CD14-positive monocyte (primary cell): ENCODE data around the gene PPM1D. TPM values are rescaled to one million over a fixed set of nuclear protein-coding genes. Genes with fewer than 3 reads are reported as not detected.
"Not testable (repeated sequence)": the region's sequence is repeated elsewhere in the genome, so short reads cannot be mapped to it uniquely, and the experiment has no call there.

Source experiments
- DNase-seq, 3 donors: peaks; one replicate each; pipeline ENCODE4 v3.0.0-alpha.2; 2011 to 2022
- H2AFZ ChIP-seq: 2 replicates; pipeline ENCODE4 v1.6.0; 2012; ENCODE audit warnings: mild to moderate bottlenecking, low read depth, low read length, inconsistent platforms; ENCODE audit not compliant: insufficient read depth, poor library complexity, severe bottlenecking
- H3K27ac ChIP-seq, 2 donors: 1 replicate in 1 of 2; 2 replicates in 1 of 2; pipeline ENCODE4 v1.5.1; 2012 to 2013; ENCODE audit warnings: low read length in 2 of 2, control low read depth in 1 of 2, inconsistent platforms in 1 of 2, low read depth in 1 of 2, mild to moderate bottlenecking in 1 of 2
- H3K27me3 ChIP-seq, 2 donors: one replicate each; pipeline versions ENCODE4 v1.6.0 to v1.6.1; 2011 to 2013; ENCODE audit warnings: low read length in 2 of 2; ENCODE audit not compliant: control insufficient read depth in 2 of 2, insufficient read depth in 2 of 2
- H3K36me3 ChIP-seq, 2 donors: replicated peaks in 1 of 2; 1 replicate in 1 of 2; 2 replicates in 1 of 2; pipeline versions ENCODE4 v1.5.1 to v1.6.1; 2012 to 2013; ENCODE audit warnings: low read length in 2 of 2, control low read depth in 1 of 2, inconsistent platforms in 1 of 2, mild to moderate bottlenecking in 1 of 2; ENCODE audit not compliant: insufficient read depth in 2 of 2, control insufficient read depth in 1 of 2
- H3K4me1 ChIP-seq, 2 donors: 1 replicate in 1 of 2; 2 replicates in 1 of 2; pipeline versions ENCODE4 v1.5.1 to v1.6.1; 2012 to 2013; ENCODE audit warnings: low read length in 2 of 2, control low read depth in 1 of 2, inconsistent platforms in 1 of 2, mild to moderate bottlenecking in 1 of 2, moderate library complexity in 1 of 2; ENCODE audit not compliant: insufficient read depth in 2 of 2, control insufficient read depth in 1 of 2
- H3K4me2 ChIP-seq: replicated peaks from 2 replicates; pipeline ENCODE3; 2012; ENCODE audit warnings: low read length, moderate library complexity, mild to moderate bottlenecking; ENCODE audit not compliant: poor library complexity, severe bottlenecking; ENCODE audit errors: extremely low read depth
- H3K4me3 ChIP-seq, 3 experiments: fragments of 200-600 bp in 1 of 3; sonication (generic) in 1 of 3; replicated peaks in 1 of 3; 1 replicate in 2 of 3; 2 replicates in 1 of 3; pipeline ENCODE4 v1.5.1; 2011 to 2013; ENCODE audit warnings: low read length in 3 of 3, mild to moderate bottlenecking in 3 of 3, control low read depth in 2 of 3, low read depth in 2 of 3, inconsistent platforms in 1 of 3, moderate library complexity in 1 of 3
- H3K79me2 ChIP-seq: 2 replicates; pipeline ENCODE4 v1.6.0; 2012; ENCODE audit warnings: mild to moderate bottlenecking, control low read depth, inconsistent platforms, low read length, moderate library complexity; ENCODE audit not compliant: insufficient read depth
- H3K9ac ChIP-seq: 2 replicates; pipeline ENCODE4 v1.6.0; 2017; ENCODE audit warnings: low read length, mild to moderate bottlenecking; ENCODE audit not compliant: insufficient read depth, poor library complexity, severe bottlenecking
- H3K9me3 ChIP-seq, 2 donors: replicated peaks in 1 of 2; 1 replicate in 1 of 2; 2 replicates in 1 of 2; pipeline versions ENCODE4 v1.5.1 to v1.6.1; 2012 to 2013; ENCODE audit warnings: low read length in 2 of 2, control low read depth in 1 of 2; ENCODE audit not compliant: control insufficient read depth in 1 of 2, insufficient read depth in 1 of 2
- H4K20me1 ChIP-seq: 2 replicates; pipeline ENCODE4 v1.6.0; 2012; ENCODE audit warnings: mild to moderate bottlenecking, low read length, control low read depth, moderate library complexity; ENCODE audit not compliant: insufficient read depth
- H3K27ac Mint-ChIP-seq, 7 donors: one replicate each; pipeline ENCODE4 v1.8.0; 2020; ENCODE audit warnings: mild to moderate bottlenecking in 7 of 7, mixed read lengths in 7 of 7, moderate library complexity in 6 of 7, inconsistent platforms in 2 of 7
- H3K27me3 Mint-ChIP-seq, 3 donors: one replicate each; pipeline ENCODE4 v1.8.0; 2021 to 2022; ENCODE audit warnings: low read depth in 3 of 3, mild to moderate bottlenecking in 3 of 3, mixed read lengths in 3 of 3, moderate library complexity in 3 of 3, inconsistent platforms in 1 of 3
- H3K36me3 Mint-ChIP-seq, 2 donors: one replicate each; pipeline ENCODE4 v1.8.0; 2020; ENCODE audit warnings: mixed read lengths in 2 of 2, inconsistent platforms in 1 of 2, mild to moderate bottlenecking in 1 of 2
- H3K4me1 Mint-ChIP-seq: one replicate; pipeline ENCODE4 v1.8.0; 2020; ENCODE audit warnings: mild to moderate bottlenecking, mixed read lengths
- H3K4me3 Mint-ChIP-seq, 2 donors: one replicate each; pipeline ENCODE4 v1.8.0; 2020; ENCODE audit warnings: mild to moderate bottlenecking in 2 of 2, mixed read lengths in 2 of 2, moderate library complexity in 1 of 2
- H3K9me3 Mint-ChIP-seq, 7 donors: one replicate each; pipeline ENCODE4 v1.8.0; 2020 to 2022; ENCODE audit warnings: mixed read lengths in 7 of 7, mild to moderate bottlenecking in 6 of 7, moderate library complexity in 6 of 7, inconsistent platforms in 2 of 7
- CTCF ChIP-seq: fragments of 200-600 bp; IDR thresholded peaks from one replicate; pipeline ENCODE4 v1.8.0; 2022; ENCODE audit warnings: antibody characterized with exemption, mild to moderate bottlenecking
- WGBS: methylation state at CpG from one replicate; pipeline ENCODE4 v1.1.5; 2013; ENCODE audit warnings: missing lambda C conversion rate; ENCODE audit not compliant: insufficient coverage; 5-methylcytosine and 5-hydroxymethylcytosine counted together
- intact Hi-C, 2 donors: fragments of 100-400 bp; cut with micrococcal nuclease; formaldehyde crosslinking; loops; one replicate each; pipeline versions ENCODE4 v1.15.0 to v1.15.1; 2023
- polyA plus RNA-seq, 3 donors: library from polyadenylated mRNA; depleted of rRNA in 1 of 3; unstranded in 2 of 3; stranded (reverse) in 1 of 3; fragments of 300-500 nt in 2 of 3; fragments of >200 nt in 1 of 3; fragmentation: Illumina TruSeq in 2 of 3; gene quantifications; 1 replicate in 2 of 3; 2 replicates in 1 of 3; pipeline ENCODE4 v1.2.3, GENCODE V29; 2012 to 2021

Gene PPM1D
- polyA plus RNA-seq, 3 donors, result 4.7 to 7.3 (median 7.2) TPM

GRCh38 chr17:60594170-60594569 is 5.8 kb upstream of the PPM1D start:
- peak; percentile 7 for TF ChIP-seq CTCF
- DNase-seq, H3K4me3 ChIP-seq, H2AFZ ChIP-seq, H3K9ac ChIP-seq, intact Hi-C loops, H4K20me1 ChIP-seq, H3K36me3 Mint-ChIP-seq, H3K4me2 ChIP-seq, H3K36me3 ChIP-seq, H3K27me3 ChIP-seq, H3K9me3 ChIP-seq, H3K27me3 Mint-ChIP-seq, H3K79me2 ChIP-seq, H3K27ac ChIP-seq, H3K9me3 Mint-ChIP-seq, H3K4me3 Mint-ChIP-seq: not testable (repeated sequence)
- peaks cover 25 to 31% of the 10 kb centered on the region in 2 donors for H3K4me1 ChIP-seq
- WGBS, result 100% methylated on average over 2 of the region's 7 CpGs
- Mint-ChIP-seq H3K27ac (peak overlapping the region in 1 of 7 donors; percentile 30), H3K4me1 (peaks cover 27% of the 10 kb centered on the region)

GRCh38 chr17:60594734-60595133 is 5.3 kb upstream of the PPM1D start:
- H3K36me3 Mint-ChIP-seq, result no peaks in the 10 kb centered on the region
- Histone ChIP-seq H3K27ac (no peak overlapping the region), H2AFZ (no peak overlapping the region), H3K4me1 (peaks cover 30 to 37% of the 10 kb centered on the region in 2 donors), H3K27me3 (no peaks in the 10 kb centered on the region), H3K9me3 (no peaks in the 10 kb centered on the region), H3K4me3 (no peak overlapping the region), H3K36me3 (no peaks in the 10 kb centered on the region), H4K20me1 (no peaks in the 10 kb centered on the region), H3K79me2 (peaks cover 7% of the 10 kb centered on the region), H3K4me2 (no peak overlapping the region), H3K9ac (no peak overlapping the region)
- TF ChIP-seq CTCF, result no peak
- no peak overlapping the region for H3K27ac Mint-ChIP-seq
- no peak overlapping the region for H3K4me3 Mint-ChIP-seq
- DNase-seq, result no peak
- intact Hi-C loops, result no loop called here
- WGBS, result no CpG with 5 or more reads among the region's 2 CpGs
- peaks cover 33% of the 10 kb centered on the region for H3K4me1 Mint-ChIP-seq
- peaks cover 0 to 2% (median 0%) of the 10 kb centered on the region in 3 donors for H3K27me3 Mint-ChIP-seq
- H3K9me3 Mint-ChIP-seq, result peaks cover 0 to 2% (median 0%) of the 10 kb centered on the region in 7 donors
